Ectodermal cell (in vitro differentiated cells): ENCODE data around the gene YKT6. TPM values are rescaled to one million over a fixed set of nuclear protein-coding genes. Genes with fewer than 3 reads are reported as not detected.
A peak's percentile ranks its signal among the peaks of the same experiment; 100 is the strongest.

ENCODE experiments used
- H3K27ac ChIP-seq: 2 replicates; pipeline ENCODE4 v1.7.0; 2013; ENCODE audit warnings: mild to moderate bottlenecking, low read depth, low read length; ENCODE audit not compliant: insufficient read depth, poor library complexity, severe bottlenecking
- H3K27me3 ChIP-seq: 2 replicates; pipeline ENCODE4 v1.7.0; 2013; ENCODE audit warnings: mild to moderate bottlenecking, low read length; ENCODE audit not compliant: insufficient read depth, control insufficient read depth, poor library complexity, severe bottlenecking
- H3K36me3 ChIP-seq: one replicate; pipeline ENCODE4 v1.7.0; 2013; ENCODE audit warnings: low read length; ENCODE audit not compliant: control insufficient read depth, insufficient read depth
- H3K4me1 ChIP-seq: one replicate; pipeline ENCODE4 v1.7.0; 2013; ENCODE audit warnings: low read length; ENCODE audit not compliant: control insufficient read depth, insufficient read depth
- H3K4me3 ChIP-seq: 2 replicates; pipeline ENCODE4 v1.7.0; 2013; ENCODE audit warnings: low read depth, low read length, control low read depth; ENCODE audit not compliant: insufficient read depth
- H3K9me3 ChIP-seq: 2 replicates; pipeline ENCODE4 v1.7.0; 2013; ENCODE audit warnings: mild to moderate bottlenecking, low read length, moderate library complexity; ENCODE audit not compliant: control insufficient read depth
- WGBS, 2 experiments: methylation state at CpG; one replicate each; pipeline ENCODE4 v1.1.7; 2013; ENCODE audit warnings: missing lambda C conversion rate in 2 of 2; 5-methylcytosine and 5-hydroxymethylcytosine counted together
- polyA plus RNA-seq, 4 experiments: library from polyadenylated mRNA; stranded (reverse); fragments of 50-300 nt; gene quantifications; one replicate each; pipeline ENCODE4 v1.2.3, GENCODE V29; 2013

The YKT6 gene
- 100 TPM for polyA plus RNA-seq (2013, experiment 1 of 4)
- polyA plus RNA-seq (2013, experiment 2 of 4): 97.4 TPM
- 77.5 TPM for polyA plus RNA-seq (2013, experiment 3 of 4)
- 86.2 TPM for polyA plus RNA-seq (2013, experiment 4 of 4)

GRCh38 chr7:44200699-44201461, at the start of gene YKT6:
YKT6 (plus strand) TSS chr7:44200978; CDS start chr7:44201136, 158 bp downstream.
- Histone ChIP-seq H3K36me3 (peaks cover 3% of the 10 kb centered on the region), H3K9me3 (no peaks in the 10 kb centered on the region), H3K4me1 (peaks cover 3% of the 10 kb centered on the region), H3K27ac (peak within 1 kb of the TSS; percentile 69), H3K27me3 (peaks cover 12% of the 10 kb centered on the region), H3K4me3 (peak within 1 kb of the TSS; percentile 96)
- WGBS, 2 experiments: 0% methylated on average over 58 of the region's 58 CpGs

- H3K4me3 ChIP-seq: no peak overlapping the region
- H3K9me3 ChIP-seq: no peaks in the 10 kb centered on the region
- H3K27ac ChIP-seq: no peak overlapping the region
- H3K4me1 ChIP-seq: peaks cover 7% of the 10 kb centered on the region
- no peaks in the 10 kb centered on the region for H3K36me3 ChIP-seq
- 91 to 97% methylated on average over 9 of the region's 9 CpGs for WGBS, 2 experiments
- no peaks in the 10 kb centered on the region for H3K27me3 ChIP-seq
Observed at GRCh38 chr7:44151956-44152355, 48.8 kb upstream of the YKT6 start.

- H3K27ac ChIP-seq: no peak overlapping the region
- H3K27me3 ChIP-seq: no peaks in the 10 kb centered on the region
- H3K4me1 ChIP-seq: no peaks in the 10 kb centered on the region
- no peaks in the 10 kb centered on the region for H3K9me3 ChIP-seq
- no peak overlapping the region for H3K4me3 ChIP-seq
- no peaks in the 10 kb centered on the region for H3K36me3 ChIP-seq
- 87 to 88% methylated on average over 22 of the region's 22 CpGs for WGBS, 2 experiments
Observed at GRCh38 chr7:44152971-44153947, 47.5 kb upstream of the YKT6 start.

GRCh38 chr7:44153948-44154335, 46.8 kb upstream of the YKT6 start:
- Histone ChIP-seq H3K27me3 (no peaks in the 10 kb centered on the region), H3K4me1 (no peaks in the 10 kb centered on the region), H3K27ac (no peak overlapping the region), H3K4me3 (no peak overlapping the region), H3K36me3 (no peaks in the 10 kb centered on the region), H3K9me3 (no peaks in the 10 kb centered on the region)
- 90 to 93% methylated on average over 5 of the region's 5 CpGs for WGBS, 2 experiments

- H3K4me1 ChIP-seq: no peaks in the 10 kb centered on the region
Observed at GRCh38 chr7:44154703-44155102, 46.1 kb upstream of the YKT6 start.

GRCh38 chr7:44155191-44156185, 45.3 kb upstream of the YKT6 start:
- Histone ChIP-seq H3K27ac (no peak overlapping the region), H3K4me3 (no peak overlapping the region), H3K36me3 (no peaks in the 10 kb centered on the region), H3K9me3 (no peaks in the 10 kb centered on the region), H3K4me1 (no peaks in the 10 kb centered on the region), H3K27me3 (no peaks in the 10 kb centered on the region)
- 91 to 92% methylated on average over 8 of the region's 8 CpGs for WGBS, 2 experiments

More at GRCh38 chr7:44154703-44155102, 46.1 kb upstream of the YKT6 start:
- no peaks in the 10 kb centered on the region for H3K9me3 ChIP-seq
- H3K27ac ChIP-seq: no peak overlapping the region
- H3K36me3 ChIP-seq: no peaks in the 10 kb centered on the region
- no peak overlapping the region for H3K4me3 ChIP-seq
- WGBS, 2 experiments: 88 to 93% methylated on average over 3 of the region's 3 CpGs
- H3K27me3 ChIP-seq: no peaks in the 10 kb centered on the region

GRCh38 chr7:44156453-44157010, 44.2 kb upstream of the YKT6 start:
- Histone ChIP-seq H3K9me3 (no peaks in the 10 kb centered on the region), H3K36me3 (no peaks in the 10 kb centered on the region), H3K4me1 (no peaks in the 10 kb centered on the region), H3K27me3 (no peaks in the 10 kb centered on the region), H3K4me3 (no peak overlapping the region), H3K27ac (no peak overlapping the region)
- 87 to 92% methylated on average over 4 of the region's 4 CpGs for WGBS, 2 experiments

- no peaks in the 10 kb centered on the region for H3K36me3 ChIP-seq
- WGBS, 2 experiments: 76 to 78% methylated on average over 15 of the region's 15 CpGs
- no peak overlapping the region for H3K4me3 ChIP-seq
Observed at GRCh38 chr7:44157116-44158080, 43.4 kb upstream of the YKT6 start.

More at GRCh38 chr7:44157116-44158080, 43.4 kb upstream of the YKT6 start:
- Histone ChIP-seq H3K27me3 (no peaks in the 10 kb centered on the region), H3K27ac (no peak overlapping the region), H3K9me3 (no peaks in the 10 kb centered on the region), H3K4me1 (no peaks in the 10 kb centered on the region)
